ENCODE measurements around the gene ZNF580.

Gene ZNF580, protein sequence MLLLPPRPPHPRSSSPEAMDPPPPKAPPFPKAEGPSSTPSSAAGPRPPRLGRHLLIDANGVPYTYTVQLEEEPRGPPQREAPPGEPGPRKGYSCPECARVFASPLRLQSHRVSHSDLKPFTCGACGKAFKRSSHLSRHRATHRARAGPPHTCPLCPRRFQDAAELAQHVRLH

GRCh38 chr19:55640577-55641425 lies at the start of gene ZNF580:
Gene ZNF580 (plus strand): TSS chr19:55641002. CDS start chr19:55642509, 1,507 bp downstream.
- no peak within 1 kb of the TSS for H2AFZ ChIP-seq (ENCODE audit: low read length)

GRCh38 chr19:55591555-55591954 lies 49.2 kb upstream of the ZNF580 start:
- H2AFZ ChIP-seq (ENCODE audit: low read length) = no peak overlapping the region
- H3K9me3 ChIP-seq (ENCODE audit: low read length) = no peaks in the 10 kb centered on the region
- no peaks in the 10 kb centered on the region for H3K27me3 ChIP-seq (ENCODE audit: insufficient read depth, low read length)
- peaks cover 20% of the 10 kb centered on the region for H3K36me3 ChIP-seq (ENCODE audit: insufficient read depth, low read length)
- no peak overlapping the region for H3K4me3 ChIP-seq (ENCODE audit: low read depth, low read length, poor library complexity, severe bottlenecking)
- no peak overlapping the region for H3K27ac ChIP-seq (ENCODE audit: low read depth, low read length, poor library complexity, severe bottlenecking)
- no peak overlapping the region for H3K9ac ChIP-seq (ENCODE audit: low read length)
- H4K20me1 ChIP-seq (ENCODE audit: insufficient read depth, low read length) = no peaks in the 10 kb centered on the region
- H3F3A ChIP-seq (ENCODE audit: insufficient read depth, low read length) = no peaks in the 10 kb centered on the region
- H3K9me2 ChIP-seq (ENCODE audit: low read depth, low read length) = no peaks in the 10 kb centered on the region
- TF ChIP-seq, protein P1, sequence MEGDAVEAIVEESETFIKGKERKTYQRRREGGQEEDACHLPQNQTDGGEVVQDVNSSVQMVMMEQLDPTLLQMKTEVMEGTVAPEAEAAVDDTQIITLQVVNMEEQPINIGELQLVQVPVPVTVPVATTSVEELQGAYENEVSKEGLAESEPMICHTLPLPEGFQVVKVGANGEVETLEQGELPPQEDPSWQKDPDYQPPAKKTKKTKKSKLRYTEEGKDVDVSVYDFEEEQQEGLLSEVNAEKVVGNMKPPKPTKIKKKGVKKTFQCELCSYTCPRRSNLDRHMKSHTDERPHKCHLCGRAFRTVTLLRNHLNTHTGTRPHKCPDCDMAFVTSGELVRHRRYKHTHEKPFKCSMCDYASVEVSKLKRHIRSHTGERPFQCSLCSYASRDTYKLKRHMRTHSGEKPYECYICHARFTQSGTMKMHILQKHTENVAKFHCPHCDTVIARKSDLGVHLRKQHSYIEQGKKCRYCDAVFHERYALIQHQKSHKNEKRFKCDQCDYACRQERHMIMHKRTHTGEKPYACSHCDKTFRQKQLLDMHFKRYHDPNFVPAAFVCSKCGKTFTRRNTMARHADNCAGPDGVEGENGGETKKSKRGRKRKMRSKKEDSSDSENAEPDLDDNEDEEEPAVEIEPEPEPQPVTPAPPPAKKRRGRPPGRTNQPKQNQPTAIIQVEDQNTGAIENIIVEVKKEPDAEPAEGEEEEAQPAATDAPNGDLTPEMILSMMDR (IDR thresholded peaks at IDR 0.05; ENCODE audit: low read length) = no peak
- no peak for TF ChIP-seq EZH2 (IDR thresholded peaks at IDR 0.05; ENCODE audit: borderline replicate concordance, low read length)
- no peak overlapping the region for H3K4me2 ChIP-seq (ENCODE audit: low read length)
- H3K79me2 ChIP-seq (ENCODE audit: insufficient read depth, low read length) = no peaks in the 10 kb centered on the region
- peaks cover 6% of the 10 kb centered on the region for H3K4me1 ChIP-seq (ENCODE audit: insufficient read depth, low read length, severe bottlenecking)

More at GRCh38 chr19:55640577-55641425, at the start of gene ZNF580:
- Histone ChIP-seq H3K9me2 (ENCODE audit: low read depth, low read length) (no peaks in the 10 kb centered on the region), H3K9me3 (ENCODE audit: low read length) (no peaks in the 10 kb centered on the region), H3F3A (ENCODE audit: insufficient read depth, low read length) (0 out of 2 replicates have a peak, but pooled peaks cover 3% of the 10 kb centered on the region), H3K79me2 (ENCODE audit: insufficient read depth, low read length) (peaks cover 17% of the 10 kb centered on the region), H4K20me1 (ENCODE audit: insufficient read depth, low read length) (no peaks in the 10 kb centered on the region), H3K4me2 (ENCODE audit: low read length) (peak within 1 kb of the TSS; percentile 87), H3K36me3 (ENCODE audit: insufficient read depth, low read length) (peaks cover 24% of the 10 kb centered on the region), H3K9ac (ENCODE audit: low read length) (peak within 1 kb of the TSS; percentile 96), H3K4me3 (ENCODE audit: low read depth, low read length, poor library complexity, severe bottlenecking) (peak within 1 kb of the TSS; percentile 89), H3K4me1 (ENCODE audit: insufficient read depth, low read length, severe bottlenecking) (peaks cover 60% of the 10 kb centered on the region), H3K27me3 (ENCODE audit: insufficient read depth, low read length) (no peaks in the 10 kb centered on the region), H3K27ac (ENCODE audit: low read depth, low read length, poor library complexity, severe bottlenecking) (peak within 1 kb of the TSS; percentile 94)
- TF ChIP-seq, protein P1 (IDR thresholded peaks at IDR 0.05; ENCODE audit: low read length) = no peak
- TF ChIP-seq EZH2 (IDR thresholded peaks at IDR 0.05; ENCODE audit: borderline replicate concordance, low read length) = no peak

- Histone ChIP-seq H3K36me3 (ENCODE audit: insufficient read depth, low read length) (peaks cover 20% of the 10 kb centered on the region), H3K4me3 (ENCODE audit: low read depth, low read length, poor library complexity, severe bottlenecking) (no peak overlapping the region)
Observed at GRCh38 chr19:55592391-55593090, 48.3 kb upstream of the ZNF580 start.

More at GRCh38 chr19:55592391-55593090, 48.3 kb upstream of the ZNF580 start:
- no peaks in the 10 kb centered on the region for H3K79me2 ChIP-seq (ENCODE audit: insufficient read depth, low read length)
- H3K9me3 ChIP-seq (ENCODE audit: low read length) = no peaks in the 10 kb centered on the region
- H3K9ac ChIP-seq (ENCODE audit: low read length) = no peak overlapping the region
- H3K9me2 ChIP-seq (ENCODE audit: low read depth, low read length) = no peaks in the 10 kb centered on the region
- no peaks in the 10 kb centered on the region for H3K4me1 ChIP-seq (ENCODE audit: insufficient read depth, low read length, severe bottlenecking)
- TF ChIP-seq, protein P1 (IDR thresholded peaks at IDR 0.05; ENCODE audit: low read length) = no peak
- no peak for TF ChIP-seq EZH2 (IDR thresholded peaks at IDR 0.05; ENCODE audit: borderline replicate concordance, low read length)
- H3K27ac ChIP-seq (ENCODE audit: low read depth, low read length, poor library complexity, severe bottlenecking) = no peak overlapping the region
- no peaks in the 10 kb centered on the region for H4K20me1 ChIP-seq (ENCODE audit: insufficient read depth, low read length)
- no peaks in the 10 kb centered on the region for H3K27me3 ChIP-seq (ENCODE audit: insufficient read depth, low read length)
- no peak overlapping the region for H3K4me2 ChIP-seq (ENCODE audit: low read length)
- no peak overlapping the region for H2AFZ ChIP-seq (ENCODE audit: low read length)
- H3F3A ChIP-seq (ENCODE audit: insufficient read depth, low read length) = no peaks in the 10 kb centered on the region
